ENCODE data around the gene HTT-AS.

DNA sequence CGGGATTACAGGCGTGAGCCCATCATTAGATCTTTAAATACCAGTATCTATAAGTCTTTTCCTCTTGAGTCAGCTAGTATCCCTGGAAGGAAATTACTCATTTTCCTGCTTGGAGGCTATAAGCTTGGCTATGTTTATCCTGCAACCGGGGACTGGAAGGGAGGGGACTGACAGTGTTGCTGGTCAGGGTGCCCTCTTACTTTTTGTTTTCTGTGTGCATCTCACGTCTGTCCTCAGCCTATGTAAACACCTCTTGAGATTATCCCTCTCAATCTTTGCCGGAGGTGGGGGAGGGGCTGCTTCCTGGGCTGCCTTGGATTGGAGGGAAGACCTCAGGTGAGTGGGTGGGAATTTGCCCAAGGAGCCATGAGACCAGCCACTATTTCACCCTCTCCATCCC, 37.1 kb upstream of the HTT-AS start:
- TF ChIP-seq, protein P1, sequence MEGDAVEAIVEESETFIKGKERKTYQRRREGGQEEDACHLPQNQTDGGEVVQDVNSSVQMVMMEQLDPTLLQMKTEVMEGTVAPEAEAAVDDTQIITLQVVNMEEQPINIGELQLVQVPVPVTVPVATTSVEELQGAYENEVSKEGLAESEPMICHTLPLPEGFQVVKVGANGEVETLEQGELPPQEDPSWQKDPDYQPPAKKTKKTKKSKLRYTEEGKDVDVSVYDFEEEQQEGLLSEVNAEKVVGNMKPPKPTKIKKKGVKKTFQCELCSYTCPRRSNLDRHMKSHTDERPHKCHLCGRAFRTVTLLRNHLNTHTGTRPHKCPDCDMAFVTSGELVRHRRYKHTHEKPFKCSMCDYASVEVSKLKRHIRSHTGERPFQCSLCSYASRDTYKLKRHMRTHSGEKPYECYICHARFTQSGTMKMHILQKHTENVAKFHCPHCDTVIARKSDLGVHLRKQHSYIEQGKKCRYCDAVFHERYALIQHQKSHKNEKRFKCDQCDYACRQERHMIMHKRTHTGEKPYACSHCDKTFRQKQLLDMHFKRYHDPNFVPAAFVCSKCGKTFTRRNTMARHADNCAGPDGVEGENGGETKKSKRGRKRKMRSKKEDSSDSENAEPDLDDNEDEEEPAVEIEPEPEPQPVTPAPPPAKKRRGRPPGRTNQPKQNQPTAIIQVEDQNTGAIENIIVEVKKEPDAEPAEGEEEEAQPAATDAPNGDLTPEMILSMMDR (IDR thresholded peaks at IDR 0.05; ENCODE audit: insufficient read depth, low read length, poor library complexity, severe bottlenecking), result no peak
- TF ChIP-seq EZH2phosphoT487 (conservative IDR thresholded peaks at IDR 0.05; ENCODE audit: low read length), result no peak
